K562 (cell line): ENCODE data around the gene PLK5. TPM values are rescaled to one million over a fixed set of nuclear protein-coding genes. Genes with fewer than 3 reads are reported as not detected.

ENCODE experiments used
- AFF1 ChIP-seq, 2 experiments: fragments of 450-650 bp; IDR thresholded peaks; 2 replicates each; pipeline ENCODE4 v1.6.1; 2018; ENCODE audit warnings: mild to moderate bottlenecking in 2 of 2, low read depth in 1 of 2; ENCODE audit not compliant: partially characterized antibody in 2 of 2
- E2F8 ChIP-seq: fragments of 450-650 bp; IDR thresholded peaks from 2 replicates; pipeline ENCODE4 v1.7.1; 2018; ENCODE audit warnings: mild to moderate bottlenecking, low read depth; ENCODE audit not compliant: partially characterized antibody
- FUS ChIP-seq: fragments of 200-400 bp; formaldehyde crosslinking; optimal IDR thresholded peaks from 2 replicates; pipeline ENCODE3; 2017; ENCODE audit warnings: low read depth, low read length
- NCOA4 ChIP-seq: fragments of 450-650 bp; IDR thresholded peaks from 2 replicates; pipeline ENCODE4 v1.6.1; 2018; ENCODE audit warnings: mild to moderate bottlenecking; ENCODE audit not compliant: partially characterized antibody
- ZNF165 ChIP-seq: fragments of 250-450 bp; sonication (Bioruptor Pico); IDR thresholded peaks from 2 replicates; pipeline ENCODE4 v1.4.0; 2020; ENCODE audit warnings: borderline replicate concordance
- ZNF24 ChIP-seq: fragments of 450-650 bp; IDR thresholded peaks from 2 replicates; pipeline ENCODE4 v1.6.1; 2016
- polyA plus RNA-seq, 8 experiments: library from polyadenylated mRNA; depleted of rRNA in 4 of 8; stranded (reverse) in 5 of 8; unstranded in 3 of 8; fragments of >200 nt; fragmentation: Nextera tagmentation in 2 of 8; fragmentation: Illumina TruSeq in 1 of 8; extraction: Ambion mirVana in 2 of 8; extraction: Trizol in 1 of 8; gene quantifications; 2 replicates each; pipeline versions ENCODE4 v1.2.1 to v1.2.3, GENCODE V29; 2011 to 2014; ENCODE audit warnings: inconsistent platforms in 1 of 8, missing spikeins in 1 of 8
- total RNA-seq, 7 experiments: library from RNA; depleted of rRNA in 6 of 7; stranded (reverse); fragments of >200 nt in 6 of 7; fragmentation: Illumina TruSeq in 2 of 7; extraction: Trizol in 2 of 7; gene quantifications; 2 replicates each; pipeline versions ENCODE4 v1.2.1 to v1.2.3, GENCODE V29; 2011 to 2021; ENCODE audit warnings: low replicate concordance in 1 of 7

PLK5 gene
- total and polyA plus RNA-seq, 9 of the 15 experiments (the other 6 are each of a cell fraction or from before 2014, with no cell fraction given) = 0.04 to 0.23 (median 0.11) TPM; not detected in 5

GRCh38 chr19:1494115-1494815, 29.6 kb upstream of the PLK5 start (continued):
- TF ChIP-seq AFF1 (IDR thresholded peaks at IDR 0.05; ENCODE audit: low read depth in 1 of 2, partially characterized antibody in 2 of 2) (no peak), NCOA4 (no peak), ZNF165 (no peak), ZNF24 (no peak), FUS (no peak), E2F8 (no peak)
